Stimulated activated CD8-positive, alpha-beta memory T cell treated with anti-CD3 and anti-CD28 coated beads, Interleukin-4, amount 100 ng/mL, for 48 hours (primary cell): ENCODE data around the gene DGKQ.
A peak's percentile ranks its signal among the peaks of the same experiment; 100 is the strongest.

Experiments used
- DNase-seq: peaks from one replicate; pipeline ENCODE4 v3.0.0-alpha.2; 2020

DGKQ gene

DNA sequence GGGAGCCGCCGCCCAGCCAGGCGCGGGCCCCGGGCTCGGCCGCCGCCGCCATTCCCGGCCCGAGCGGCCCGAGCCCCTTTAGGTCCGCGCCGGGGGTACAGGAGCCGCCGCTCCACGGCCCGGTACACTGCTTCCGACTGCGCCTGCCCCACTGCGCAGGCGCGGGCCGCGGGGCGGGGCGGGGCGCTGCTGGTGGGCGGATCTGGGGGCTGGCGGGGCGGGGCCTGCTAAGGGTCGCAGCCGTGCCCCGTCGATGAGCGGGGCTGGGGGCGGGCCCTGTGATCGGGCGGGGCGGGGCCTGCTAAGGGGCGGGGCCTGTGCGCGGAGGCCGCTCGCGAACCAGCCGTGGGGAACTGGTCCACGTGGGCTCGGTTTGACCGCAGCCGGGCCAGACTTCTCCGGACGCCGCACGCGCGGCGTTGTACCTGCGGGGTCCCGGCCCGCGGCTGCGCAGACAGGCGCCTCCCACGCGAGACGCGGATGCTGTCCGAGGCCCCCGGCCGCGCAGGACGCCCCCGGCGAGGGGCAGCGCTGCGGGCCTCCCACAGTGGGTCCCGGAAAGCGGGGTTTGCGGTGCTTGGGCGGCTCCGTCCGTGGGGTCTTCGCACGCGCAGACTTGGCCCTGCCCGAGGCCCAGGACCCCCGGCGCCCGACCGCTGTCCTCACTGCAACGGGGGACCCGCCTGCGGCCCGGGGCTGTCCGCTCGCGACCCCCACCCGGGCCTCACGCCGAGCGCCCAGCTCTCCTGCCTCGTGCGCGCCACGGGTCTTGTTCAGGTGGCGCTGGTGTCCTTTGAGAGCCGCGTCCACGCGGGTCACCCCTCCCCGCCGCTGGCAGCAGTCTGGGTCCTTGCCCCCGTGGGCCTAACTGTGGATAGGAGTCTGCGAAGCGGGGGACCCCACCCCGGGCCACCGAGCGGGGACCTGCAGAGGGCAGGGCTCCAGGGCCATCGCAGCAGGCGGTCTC is at the start of gene DGKQ:
Gene DGKQ, minus strand, starts transcription at position 139 of the 967 bp plus-strand sequence. Its CDS starts 87 bp downstream, at position 52.
- DNase-seq, result peak; percentile 90

DNA sequence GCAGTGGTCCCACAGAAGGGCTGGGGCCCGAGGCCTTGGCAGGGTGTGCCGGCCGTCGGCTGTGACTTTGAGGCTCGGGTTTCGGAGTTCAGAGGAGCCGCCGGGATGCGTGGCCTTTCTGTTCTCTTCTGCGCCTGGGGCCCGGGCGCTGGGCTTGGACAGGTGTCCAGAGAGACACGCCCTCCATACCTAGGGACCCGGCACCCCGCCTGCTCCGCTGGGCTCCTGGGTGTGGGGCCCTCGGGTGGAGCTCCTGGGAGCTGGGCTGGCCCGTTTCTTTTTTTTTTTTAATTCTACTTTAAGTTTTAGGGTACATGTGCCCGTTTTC is 49.3 kb upstream of the DGKQ start:
- no peak for DNase-seq

DNA sequence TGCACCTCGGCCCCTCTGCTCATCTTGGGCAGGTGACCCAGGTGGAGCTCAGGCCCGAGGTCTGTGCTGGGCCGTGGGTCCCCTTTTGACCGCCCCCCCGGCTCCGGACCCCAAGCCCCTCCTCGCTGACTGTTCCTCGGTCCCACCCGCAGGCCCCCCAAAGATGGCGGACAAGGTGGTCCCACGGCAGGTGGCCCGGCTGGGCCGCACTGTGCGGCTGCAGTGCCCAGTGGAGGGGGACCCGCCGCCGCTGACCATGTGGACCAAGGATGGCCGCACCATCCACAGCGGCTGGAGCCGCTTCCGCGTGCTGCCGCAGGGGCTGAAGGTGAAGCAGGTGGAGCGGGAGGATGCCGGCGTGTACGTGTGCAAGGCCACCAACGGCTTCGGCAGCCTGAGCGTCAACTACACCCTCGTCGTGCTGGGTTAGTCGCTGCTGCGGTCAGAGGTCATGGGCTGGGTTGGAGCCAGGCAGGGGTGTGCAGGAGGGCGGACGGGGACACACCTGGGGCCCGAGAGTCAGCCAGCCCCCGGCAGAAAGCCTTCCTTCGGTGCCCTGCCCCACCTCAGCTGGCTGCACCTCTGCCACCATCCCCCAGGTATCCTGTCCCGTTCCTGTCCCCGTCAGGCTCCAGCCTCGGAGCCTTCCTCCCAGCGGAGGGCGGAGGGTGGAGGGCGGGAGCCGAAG is 48.8 kb upstream of the DGKQ start:
- no peak for DNase-seq

GRCh38 chr4:1021386-1022050 is 48.1 kb upstream of the DGKQ start:
- no peak for DNase-seq

DNA sequence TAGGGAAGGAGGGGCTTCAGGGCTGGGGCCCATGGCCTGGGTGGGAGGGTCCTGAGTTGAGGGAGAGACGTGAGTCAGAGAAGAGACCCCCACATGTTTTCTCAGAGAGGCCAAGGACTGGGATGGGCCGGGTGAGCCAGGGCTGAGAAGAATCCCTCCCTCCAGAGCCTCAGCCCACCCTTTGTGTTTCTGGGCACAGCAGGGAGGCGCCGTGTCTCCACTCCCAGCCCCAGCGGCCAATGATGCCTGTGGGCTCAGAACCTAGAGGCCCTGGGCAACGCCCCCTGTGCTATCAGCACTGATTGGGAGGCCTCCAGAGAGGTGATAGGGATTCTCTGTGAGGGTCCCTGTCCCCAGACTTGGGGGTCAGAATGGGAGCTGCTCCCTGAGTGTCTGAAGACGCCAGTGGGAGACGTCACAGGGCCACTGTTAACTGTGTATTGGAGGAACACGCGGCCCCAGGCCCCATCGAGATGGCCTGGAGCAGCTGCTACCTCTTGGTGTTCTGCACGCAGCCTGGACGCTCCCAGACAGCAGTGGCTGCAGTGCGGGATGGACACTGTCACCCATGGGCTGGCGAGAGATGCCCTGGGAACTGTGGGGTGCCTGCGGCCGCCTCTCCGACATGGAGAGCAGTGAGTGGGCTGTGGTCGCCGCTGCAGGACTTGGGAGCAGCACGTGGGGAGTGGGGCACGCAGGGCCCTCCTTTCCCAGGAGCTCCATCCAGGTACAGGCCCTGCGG is 46.5 kb upstream of the DGKQ start:
- no peak for DNase-seq

GRCh38 chr4:1019320-1019719 is 46.0 kb upstream of the DGKQ start:
- no peak for DNase-seq

DNA sequence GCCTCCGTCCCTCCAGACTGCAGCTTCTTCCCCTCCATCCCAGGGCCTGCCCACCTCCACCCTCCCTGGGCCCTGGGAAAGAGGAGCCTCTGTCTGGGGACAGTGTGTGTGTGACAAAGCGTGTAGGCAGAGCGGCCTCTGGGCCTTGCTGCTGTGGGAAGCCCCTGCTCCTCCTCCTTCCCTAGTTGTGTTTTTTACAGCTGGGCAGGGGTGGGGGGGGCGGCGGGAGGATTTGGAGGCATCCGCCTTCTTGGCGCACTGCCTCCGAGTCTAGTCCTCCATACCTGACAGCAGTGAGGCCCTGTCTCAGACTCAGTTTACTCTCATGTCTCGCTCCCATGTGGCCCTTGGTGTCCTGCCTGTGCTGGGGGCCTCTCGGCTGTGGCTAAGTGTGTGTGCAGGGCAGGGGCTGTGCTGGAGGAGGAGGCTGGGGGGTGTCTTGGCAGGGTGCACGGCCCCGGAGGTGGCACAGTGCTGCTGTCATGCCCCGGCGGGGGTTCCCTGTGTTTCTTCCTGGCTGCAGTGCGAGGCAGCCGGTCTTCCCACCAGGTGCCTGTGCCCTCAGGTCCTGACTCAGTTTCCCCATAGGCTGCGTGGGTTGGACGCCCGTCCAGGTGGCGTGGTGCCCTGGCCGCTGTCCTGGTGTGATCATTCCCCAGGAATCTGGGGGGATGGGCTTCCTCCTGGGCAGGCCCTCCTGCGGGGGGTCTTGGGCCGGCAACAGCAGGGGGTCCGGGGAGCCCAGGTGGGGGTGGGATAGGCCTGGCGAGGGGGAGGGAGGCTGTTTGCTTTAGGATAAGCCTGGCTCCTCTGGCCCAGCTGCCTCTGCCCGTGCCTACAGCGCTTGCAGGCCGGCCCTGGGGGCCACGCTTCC is 45.0 kb upstream of the DGKQ start:
- DNase-seq, result no peak

DNA sequence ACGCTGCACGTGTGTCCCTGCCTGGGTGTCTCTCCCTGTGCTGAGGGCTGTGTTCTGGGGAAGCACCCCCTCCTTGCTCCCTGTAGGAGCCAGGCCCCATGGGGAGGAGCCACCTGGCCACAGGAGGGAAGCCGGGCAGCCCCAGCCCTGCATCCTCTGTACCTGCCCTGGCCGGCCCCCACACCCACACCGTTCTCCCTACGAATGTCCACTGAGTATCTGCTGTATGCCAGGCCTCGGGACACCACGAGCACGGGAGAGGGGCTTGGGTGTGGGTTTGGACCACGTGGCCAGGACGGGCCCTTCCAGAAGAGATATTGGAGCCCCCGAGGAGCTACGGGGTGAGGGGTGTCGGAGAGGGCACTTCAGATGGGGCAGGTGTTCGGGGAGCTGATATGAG is 44.3 kb upstream of the DGKQ start:
- no peak for DNase-seq

DNA sequence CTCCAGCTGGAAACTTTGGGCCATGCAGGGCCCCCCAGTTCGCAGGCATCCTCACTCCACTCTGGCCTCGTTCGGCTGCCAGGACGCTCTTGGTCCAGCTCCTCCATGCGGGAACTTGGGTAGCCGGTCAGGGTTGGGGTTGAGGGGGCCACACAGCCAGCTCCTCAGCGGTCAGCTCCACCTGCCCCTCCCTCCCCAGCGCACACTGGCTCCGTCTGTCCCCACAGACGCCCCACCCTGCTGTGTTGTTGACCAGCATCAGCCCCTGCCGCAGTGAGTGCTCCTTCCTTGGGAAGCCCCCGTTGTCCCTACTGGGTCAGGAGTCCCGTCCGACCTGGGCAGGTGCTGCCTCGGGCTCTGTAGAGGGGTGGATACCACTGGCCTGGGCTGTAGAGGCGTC is 43.8 kb upstream of the DGKQ start:
- DNase-seq, result no peak

- no peak for DNase-seq
These were observed 42.4 kb upstream of the DGKQ start for GRCh38 chr4:1015746-1016145.

GRCh38 chr4:1015179-1015578 is 41.8 kb upstream of the DGKQ start:
- DNase-seq, result no peak

- DNase-seq, result no peak
These were observed 41.2 kb upstream of the DGKQ start for GRCh38 chr4:1014291-1015167.

DNA sequence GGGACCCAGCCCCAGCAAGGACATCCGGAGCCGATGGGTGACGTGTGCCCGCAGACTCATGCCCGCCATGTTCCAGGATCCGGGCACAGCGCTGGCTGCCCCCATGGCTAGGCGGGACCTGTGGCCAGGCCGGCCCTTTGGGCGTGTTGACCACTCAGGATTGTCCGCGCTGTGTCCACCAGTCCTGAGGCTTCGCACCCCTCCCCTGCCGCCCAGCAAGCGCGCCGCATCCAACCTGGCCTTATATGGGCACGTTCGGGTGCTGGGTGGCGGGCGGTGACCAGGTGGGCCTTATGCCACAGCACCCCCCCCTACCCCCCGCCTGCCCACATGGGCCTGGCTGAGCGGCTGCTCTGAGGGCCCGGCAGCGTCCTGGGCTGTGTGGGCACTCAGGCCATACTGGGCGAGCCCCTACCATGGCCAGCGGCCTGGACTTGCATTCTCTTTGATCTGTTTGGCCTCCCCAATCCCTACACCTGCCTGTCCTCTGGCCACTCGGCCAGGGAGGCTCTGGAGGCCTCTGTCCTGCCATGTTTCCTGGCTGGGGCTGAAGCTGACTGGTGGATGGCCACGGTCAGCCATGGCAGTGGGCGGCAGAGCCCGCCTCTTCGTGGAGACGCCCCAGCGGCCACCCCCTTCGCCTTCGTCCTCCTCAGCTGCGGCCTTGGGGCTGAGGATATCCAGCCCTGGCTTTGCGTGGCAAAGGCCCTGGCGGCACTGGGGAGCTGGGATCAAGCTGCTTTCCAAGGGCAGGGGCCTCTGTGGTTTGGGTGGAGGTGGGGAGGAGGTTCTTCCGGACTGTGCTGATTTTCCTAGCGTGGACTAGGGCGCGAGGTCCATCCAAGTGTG is 40.1 kb upstream of the DGKQ start:
- no peak for DNase-seq

GRCh38 chr4:1012034-1012739 is 38.8 kb upstream of the DGKQ start:
- DNase-seq, result peak; percentile 42

GRCh38 chr4:1011666-1012033 is 38.3 kb upstream of the DGKQ start:
- DNase-seq, result no peak

- peak; percentile 95 for DNase-seq
These were observed 37.8 kb upstream of the DGKQ start, which contains the start of gene FGFRL1 for GRCh38 chr4:1011022-1011665. Gene FGFRL1 (plus strand): TSS chr4:1011626. CDS start chr4:1012486, 860 bp downstream.

GRCh38 chr4:1010395-1011021 is 37.1 kb upstream of the DGKQ start:
- peak; percentile 83 for DNase-seq
